Prostate gland (tissue), 2 donors: ENCODE results near the gene MAD1L1.

Source experiments
- CTCF ChIP-seq, 4 experiments: fragments of 200-600 bp in 2 of 4; fragments of 450-650 bp in 2 of 4; sonication (generic) in 2 of 4; IDR thresholded peaks; 1 replicate in 3 of 4; 2 replicates in 1 of 4; pipeline ENCODE4 v1.5.1; 2016 to 2019; ENCODE audit warnings: antibody characterized with exemption in 4 of 4, mild to moderate bottlenecking in 2 of 4, moderate library complexity in 2 of 4
- POLR2AphosphoS5 ChIP-seq: sonication (generic); formaldehyde crosslinking; IDR thresholded peaks from one replicate; pipeline ENCODE4 v1.6.1; 2017; ENCODE audit warnings: antibody characterized with exemption

GRCh38 chr7:1849351-1850041, 383.2 kb downstream of the MAD1L1 start:
- TF ChIP-seq POLR2AphosphoS5: no peak
- TF ChIP-seq CTCF (IDR thresholded peaks at IDR 0.05): no peak
